Bronchial epithelial cell (primary cell): ENCODE results near the gene RGN. TPM values are rescaled to one million over a fixed set of nuclear protein-coding genes. Genes with fewer than 3 reads are reported as not detected.

ENCODE experiments used
- DNase-seq: peaks from one replicate; pipeline ENCODE4 v3.0.0-alpha.2; 2010; ENCODE audit warnings: low read depth
- FAIRE-seq: peaks from 2 replicates; lab custom pipeline; 2011; peaks lifted over from hg19 to GRCh38; lab: Jason Lieb, UNC
- H3K27me3 ChIP-seq: 2 replicates; pipeline ENCODE4 v1.5.1; 2011; ENCODE audit warnings: low read length; ENCODE audit not compliant: control insufficient read depth, insufficient read depth
- H3K36me3 ChIP-seq: 2 replicates; pipeline ENCODE4 v1.5.1; 2011; ENCODE audit warnings: low read length; ENCODE audit not compliant: control insufficient read depth, insufficient read depth
- H3K4me3 ChIP-seq: 2 replicates; pipeline ENCODE4 v1.5.1; 2011; ENCODE audit warnings: mild to moderate bottlenecking, low read depth, low read length, control low read depth
- total RNA-seq: library from RNA; depleted of rRNA; stranded (reverse); fragments of >200 nt; gene quantifications from 2 replicates; pipeline ENCODE4 v1.2.1, GENCODE V29; 2014
- TF ChIP-seq, protein P1 (sequence below): IDR thresholded peaks from 2 replicates; pipeline ENCODE4 v1.5.1; 2011; ENCODE audit warnings: mild to moderate bottlenecking, moderate library complexity, low read length, control low read depth, inconsistent platforms; ENCODE audit not compliant: insufficient read depth, severe bottlenecking

RGN gene
- total RNA-seq, 1 donor from 2014 or later: not detected

DNA sequence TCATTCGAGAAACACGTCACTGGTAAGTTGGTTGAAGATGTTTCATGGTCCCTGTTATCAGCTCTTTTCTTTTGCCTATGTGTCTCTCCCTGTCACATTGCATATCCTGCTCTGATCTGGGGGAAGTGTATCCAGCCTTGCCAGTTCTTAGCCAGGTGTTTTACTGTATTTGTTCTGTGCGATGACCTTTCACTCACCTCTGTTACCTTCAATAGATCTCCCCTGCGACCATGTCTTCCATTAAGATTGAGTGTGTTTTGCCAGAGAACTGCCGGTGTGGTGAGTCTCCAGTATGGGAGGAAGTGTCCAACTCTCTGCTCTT is 2.6 kb downstream of the RGN start:
- FAIRE-seq: no peak
- TF ChIP-seq, protein P1, sequence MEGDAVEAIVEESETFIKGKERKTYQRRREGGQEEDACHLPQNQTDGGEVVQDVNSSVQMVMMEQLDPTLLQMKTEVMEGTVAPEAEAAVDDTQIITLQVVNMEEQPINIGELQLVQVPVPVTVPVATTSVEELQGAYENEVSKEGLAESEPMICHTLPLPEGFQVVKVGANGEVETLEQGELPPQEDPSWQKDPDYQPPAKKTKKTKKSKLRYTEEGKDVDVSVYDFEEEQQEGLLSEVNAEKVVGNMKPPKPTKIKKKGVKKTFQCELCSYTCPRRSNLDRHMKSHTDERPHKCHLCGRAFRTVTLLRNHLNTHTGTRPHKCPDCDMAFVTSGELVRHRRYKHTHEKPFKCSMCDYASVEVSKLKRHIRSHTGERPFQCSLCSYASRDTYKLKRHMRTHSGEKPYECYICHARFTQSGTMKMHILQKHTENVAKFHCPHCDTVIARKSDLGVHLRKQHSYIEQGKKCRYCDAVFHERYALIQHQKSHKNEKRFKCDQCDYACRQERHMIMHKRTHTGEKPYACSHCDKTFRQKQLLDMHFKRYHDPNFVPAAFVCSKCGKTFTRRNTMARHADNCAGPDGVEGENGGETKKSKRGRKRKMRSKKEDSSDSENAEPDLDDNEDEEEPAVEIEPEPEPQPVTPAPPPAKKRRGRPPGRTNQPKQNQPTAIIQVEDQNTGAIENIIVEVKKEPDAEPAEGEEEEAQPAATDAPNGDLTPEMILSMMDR: no peak
- H3K27me3 ChIP-seq: no peaks in the 10 kb centered on the region
- no peaks in the 10 kb centered on the region for H3K36me3 ChIP-seq
- DNase-seq: no peak
- no peak overlapping the region for H3K4me3 ChIP-seq

DNA sequence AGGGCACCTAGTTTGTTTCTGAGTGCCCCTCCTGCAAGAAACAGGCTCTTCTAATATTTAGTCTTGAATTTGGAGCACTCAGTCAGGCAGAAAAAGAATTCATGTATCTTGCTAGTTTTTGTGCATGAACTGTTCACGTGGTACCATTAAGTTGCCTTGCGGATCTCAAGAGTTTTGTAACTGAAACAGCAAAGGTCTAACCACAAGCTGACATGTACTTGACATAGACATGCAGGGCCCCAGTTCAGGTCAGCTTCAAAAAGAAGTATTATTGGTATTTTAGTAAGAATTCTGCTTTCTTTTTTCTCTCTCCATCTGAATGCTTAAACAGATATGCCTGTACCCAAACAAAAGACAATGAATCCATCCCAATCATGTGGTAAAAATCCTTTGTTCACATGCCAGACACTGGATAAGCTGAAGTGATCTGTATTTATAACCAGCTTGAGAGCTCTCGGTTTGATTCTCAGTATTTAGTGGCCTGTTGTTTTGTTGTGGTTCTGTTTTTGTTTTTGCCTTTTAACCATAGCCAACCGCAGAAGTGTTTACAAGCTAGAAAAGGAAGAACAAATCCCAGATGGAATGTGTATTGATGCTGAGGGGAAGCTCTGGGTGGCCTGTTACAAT is 13.0 kb downstream of the RGN start:
- TF ChIP-seq, protein P1: no peak
- Histone ChIP-seq H3K4me3 (no peak overlapping the region), H3K36me3 (no peaks in the 10 kb centered on the region), H3K27me3 (no peaks in the 10 kb centered on the region)
- DNase-seq (no peak), FAIRE-seq (peak; percentile 36)

DNA sequence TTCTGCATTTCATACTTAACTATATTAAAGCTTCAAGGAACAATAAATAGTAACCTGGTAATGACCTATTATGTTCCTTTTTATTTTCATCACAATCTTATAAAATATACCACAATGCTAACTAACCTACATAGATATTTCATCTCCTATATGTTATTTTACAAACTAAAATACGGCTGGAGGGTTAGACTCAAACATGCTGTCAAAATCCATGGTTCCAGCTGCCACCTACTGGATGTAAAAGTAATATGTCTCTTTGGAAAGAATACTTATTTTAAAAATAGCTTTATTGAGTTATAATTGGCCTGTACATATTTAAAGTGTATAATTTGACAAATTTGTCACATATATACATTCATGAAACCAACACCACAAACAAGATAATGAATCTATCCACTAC is 15.0 kb downstream of the RGN start:
- TF ChIP-seq, protein P1: no peak
- H3K36me3 ChIP-seq: no peaks in the 10 kb centered on the region
- no peak for FAIRE-seq
- DNase-seq: peak; percentile 15
- no peaks in the 10 kb centered on the region for H3K27me3 ChIP-seq
- no peak overlapping the region for H3K4me3 ChIP-seq

DNA sequence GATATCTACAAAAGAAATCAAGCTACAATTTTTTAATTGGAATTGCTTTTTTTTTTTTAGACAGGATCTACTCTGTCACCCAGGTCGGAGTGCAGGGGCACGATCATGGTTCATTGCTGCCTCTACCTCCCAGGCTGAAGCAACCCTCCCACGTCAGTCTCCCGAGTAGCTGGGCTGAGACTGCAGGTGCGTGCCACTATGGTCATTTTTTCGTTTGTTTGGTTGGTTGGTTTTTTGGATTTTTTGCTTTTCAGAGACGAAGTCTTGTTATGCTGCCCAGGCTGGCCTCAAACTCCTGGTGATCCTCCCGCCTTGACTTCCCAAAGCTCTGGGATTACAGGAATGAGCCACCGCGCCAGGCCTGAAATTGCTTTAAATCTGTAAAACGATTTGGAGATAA is 15.6 kb downstream of the RGN start:
- Histone ChIP-seq H3K27me3 (no peaks in the 10 kb centered on the region), H3K4me3 (no peak overlapping the region), H3K36me3 (no peaks in the 10 kb centered on the region)
- TF ChIP-seq, protein P1: no peak
- no peak for DNase-seq
- FAIRE-seq: no peak

DNA sequence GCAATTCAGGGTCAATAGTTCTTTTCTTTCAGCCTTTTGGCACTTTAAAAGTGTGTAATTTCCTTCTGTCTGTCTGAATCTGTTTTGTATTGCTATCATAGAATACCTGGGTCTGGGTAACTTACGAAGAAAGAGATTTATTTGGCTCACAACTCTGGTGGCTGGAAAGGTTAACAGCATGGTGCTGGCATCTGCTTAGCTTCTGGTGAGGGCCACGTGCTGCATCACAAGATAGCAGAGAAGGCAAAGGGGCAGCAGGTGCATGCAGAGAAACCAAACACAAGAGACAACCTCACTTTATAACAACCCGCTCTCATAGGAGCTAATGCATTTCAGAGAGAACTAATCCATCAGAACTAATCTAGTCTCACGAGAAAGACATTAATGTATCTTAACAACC is 18.8 kb downstream of the RGN start:
- H3K27me3 ChIP-seq: no peaks in the 10 kb centered on the region
- TF ChIP-seq, protein P1: no peak

More for the DNA sequence above, 18.8 kb downstream of the RGN start:
- no peak for DNase-seq
- Histone ChIP-seq H3K36me3 (no peaks in the 10 kb centered on the region), H3K4me3 (no peak overlapping the region)
- FAIRE-seq: no peak
